Activated CD8-positive, alpha-beta T cell treated with anti-CD3 and anti-CD28 coated beads, Interleukin-2, amount 10 ng/mL, durations not matched to agents 7 days and 5 days (primary cell): ENCODE results near the gene CRADD. TPM values are rescaled to one million over a fixed set of nuclear protein-coding genes. Genes with fewer than 3 reads are reported as not detected.

Experiments
- ATAC-seq: fragments of 150-1000 bp; cut with Tn5 transposase; one replicate; pipeline ENCODE4 v1.10.0; 2021; ENCODE audit warnings: moderate library complexity
- CTCF ChIA-PET: fragments of 350-600 bp; sonication (Branson Sonifier 250); formaldehyde crosslinking; loops from one replicate; lab custom pipeline; 2021; ENCODE audit warnings: antibody characterized with exemption; lab: Charles Lee
- POLR2A ChIA-PET: fragments of 350-600 bp; sonication (Branson Sonifier 250); formaldehyde crosslinking; loops from one replicate; lab custom pipeline; 2021; ENCODE audit warnings: antibody characterized with exemption; lab: Charles Lee
- DNase-seq: peaks from one replicate; pipeline ENCODE4 v3.0.0-alpha.2; 2020
- H3K27ac Mint-ChIP-seq: one replicate; pipeline ENCODE4 v1.8.0; 2021; ENCODE audit warnings: mild to moderate bottlenecking, mixed read lengths
- H3K27me3 Mint-ChIP-seq: one replicate; pipeline ENCODE4 v1.8.0; 2021; ENCODE audit warnings: low read depth, mixed read lengths
- H3K36me3 Mint-ChIP-seq: one replicate; pipeline ENCODE4 v1.8.0; 2021; ENCODE audit warnings: low read depth, mixed read lengths
- H3K4me1 Mint-ChIP-seq: one replicate; pipeline ENCODE4 v1.8.0; 2021; ENCODE audit warnings: low read depth, mixed read lengths
- H3K4me3 Mint-ChIP-seq: one replicate; pipeline ENCODE4 v1.8.0; 2021; ENCODE audit warnings: mild to moderate bottlenecking, mixed read lengths
- H3K9me3 Mint-ChIP-seq: one replicate; pipeline ENCODE4 v1.8.0; 2022; ENCODE audit warnings: mixed read lengths; ENCODE audit not compliant: insufficient read depth
- total RNA-seq, 2 experiments: library from RNA; stranded (reverse); gene quantifications; one replicate each; pipeline ENCODE4 v1.2.3, GENCODE V29; 2021

CRADD gene
- total RNA-seq, 2 experiments from 2014 or later = 10.8 to 14.6 TPM

- Mint-ChIP-seq H3K36me3 (no peaks in the 10 kb centered on the region), H3K27me3 (no peaks in the 10 kb centered on the region), H3K4me1 (no peaks in the 10 kb centered on the region), H3K4me3 (no peak overlapping the region), H3K27ac (no peak overlapping the region), H3K9me3 (no peaks in the 10 kb centered on the region)
- ATAC-seq = no peak
- CTCF ChIA-PET = no interaction called here
- POLR2A ChIA-PET = no interaction called here
- DNase-seq = no peak
Measured at GRCh38 chr12:93886533-93887511, 209.6 kb downstream of the CRADD start.

DNA sequence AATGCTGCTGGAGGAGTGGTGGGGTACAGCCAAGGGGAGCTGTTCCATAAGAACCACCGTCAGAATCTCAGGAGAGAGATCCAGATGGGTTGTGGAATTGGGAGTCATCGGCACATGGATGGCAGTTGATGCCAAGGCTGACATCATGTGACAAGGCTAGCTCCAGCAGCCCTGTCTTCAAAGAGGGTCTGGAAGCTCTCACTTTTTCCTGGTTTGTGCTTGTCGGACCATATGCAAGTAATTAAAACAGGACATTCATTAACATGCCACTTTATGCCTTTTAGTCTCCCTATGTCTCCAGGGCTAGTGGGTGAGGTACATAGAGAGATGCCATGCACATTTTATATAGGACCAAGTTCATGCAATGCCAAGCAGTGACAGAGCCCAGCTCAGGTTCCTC is 211.8 kb downstream of the CRADD start:
- no peak for ATAC-seq
- POLR2A ChIA-PET = interaction anchor here (1.0 kb wide), 1 partner anchor 9 kb away, joined by 3 read pairs; no protein-coding TSS in a partner anchor
- Mint-ChIP-seq H3K27ac (no peak overlapping the region), H3K9me3 (no peaks in the 10 kb centered on the region), H3K4me3 (no peak overlapping the region), H3K27me3 (no peaks in the 10 kb centered on the region), H3K4me1 (no peaks in the 10 kb centered on the region), H3K36me3 (no peaks in the 10 kb centered on the region)
- CTCF ChIA-PET = interaction anchor here (1.0 kb wide), 1 partner anchor 187 kb away, joined by 3 read pairs; no protein-coding TSS in a partner anchor
- no peak for DNase-seq

GRCh38 chr12:93889516-93890212 is 212.5 kb downstream of the CRADD start:
- no peak for ATAC-seq
- H3K4me1 Mint-ChIP-seq = no peaks in the 10 kb centered on the region
- no peaks in the 10 kb centered on the region for H3K9me3 Mint-ChIP-seq
- CTCF ChIA-PET = interaction anchor here (0.7 to 0.8 kb wide), 2 partner anchors 9 to 109 kb away, joined by 3 read pairs; no protein-coding TSS in a partner anchor
- H3K27me3 Mint-ChIP-seq = no peaks in the 10 kb centered on the region
- no peak for DNase-seq
- no peaks in the 10 kb centered on the region for H3K36me3 Mint-ChIP-seq
- H3K4me3 Mint-ChIP-seq = no peak overlapping the region
- POLR2A ChIA-PET = interaction anchor here (1.0 kb wide), 1 partner anchor 8 kb away, joined by 3 read pairs; no protein-coding TSS in a partner anchor
- H3K27ac Mint-ChIP-seq = no peak overlapping the region

DNA sequence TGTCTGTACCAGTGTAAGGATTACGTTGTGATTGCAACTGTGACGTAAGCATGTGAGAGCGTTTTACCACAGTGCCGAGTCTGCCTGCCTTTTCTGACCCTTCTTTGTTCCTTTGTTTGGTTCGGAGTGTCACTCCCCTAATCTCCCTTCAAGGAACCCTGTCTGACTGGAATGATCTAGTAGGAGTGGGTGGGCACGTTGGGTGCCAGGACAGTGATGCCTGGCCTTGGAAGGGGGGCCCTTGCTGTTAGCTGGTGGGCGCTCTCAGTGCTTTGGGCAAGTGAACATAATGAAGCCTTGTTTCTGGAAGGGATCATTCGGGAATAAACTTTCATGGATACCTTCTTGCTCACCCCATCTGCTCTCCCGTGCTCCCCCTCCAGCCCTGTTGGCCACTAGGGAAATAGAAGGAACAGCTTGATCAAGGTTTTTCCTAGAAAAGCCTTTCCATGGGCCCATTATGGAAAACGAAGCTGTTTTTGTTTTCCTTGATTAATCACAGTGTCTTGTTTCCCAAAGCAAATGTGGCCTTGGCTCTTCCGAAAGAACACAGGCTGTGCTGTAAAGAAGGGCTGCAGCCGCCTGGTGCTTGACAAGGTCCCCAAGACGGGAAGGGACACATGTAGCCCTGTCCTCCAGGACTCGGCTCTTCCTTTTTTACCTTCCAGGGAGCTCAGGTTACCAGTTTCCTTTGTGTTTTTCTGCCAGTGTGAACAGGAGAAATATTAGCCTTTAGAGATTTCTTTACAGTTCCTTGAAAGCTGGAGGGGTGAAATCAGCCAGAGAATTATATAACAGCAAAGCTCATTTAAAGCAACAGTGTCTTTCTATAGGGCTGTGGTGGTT is 215.5 kb downstream of the CRADD start:
- no peaks in the 10 kb centered on the region for H3K27me3 Mint-ChIP-seq
- POLR2A ChIA-PET = interaction anchor here (0.6 kb wide), 1 partner anchor 231 kb away, joined by 6 read pairs; no protein-coding TSS in a partner anchor
- no peak overlapping the region for H3K4me3 Mint-ChIP-seq
- DNase-seq = no peak
- CTCF ChIA-PET = no interaction called here
- H3K27ac Mint-ChIP-seq = no peak overlapping the region
- no peaks in the 10 kb centered on the region for H3K9me3 Mint-ChIP-seq
- no peaks in the 10 kb centered on the region for H3K36me3 Mint-ChIP-seq
- H3K4me1 Mint-ChIP-seq = peaks cover 6% of the 10 kb centered on the region
- ATAC-seq = no peak

DNA sequence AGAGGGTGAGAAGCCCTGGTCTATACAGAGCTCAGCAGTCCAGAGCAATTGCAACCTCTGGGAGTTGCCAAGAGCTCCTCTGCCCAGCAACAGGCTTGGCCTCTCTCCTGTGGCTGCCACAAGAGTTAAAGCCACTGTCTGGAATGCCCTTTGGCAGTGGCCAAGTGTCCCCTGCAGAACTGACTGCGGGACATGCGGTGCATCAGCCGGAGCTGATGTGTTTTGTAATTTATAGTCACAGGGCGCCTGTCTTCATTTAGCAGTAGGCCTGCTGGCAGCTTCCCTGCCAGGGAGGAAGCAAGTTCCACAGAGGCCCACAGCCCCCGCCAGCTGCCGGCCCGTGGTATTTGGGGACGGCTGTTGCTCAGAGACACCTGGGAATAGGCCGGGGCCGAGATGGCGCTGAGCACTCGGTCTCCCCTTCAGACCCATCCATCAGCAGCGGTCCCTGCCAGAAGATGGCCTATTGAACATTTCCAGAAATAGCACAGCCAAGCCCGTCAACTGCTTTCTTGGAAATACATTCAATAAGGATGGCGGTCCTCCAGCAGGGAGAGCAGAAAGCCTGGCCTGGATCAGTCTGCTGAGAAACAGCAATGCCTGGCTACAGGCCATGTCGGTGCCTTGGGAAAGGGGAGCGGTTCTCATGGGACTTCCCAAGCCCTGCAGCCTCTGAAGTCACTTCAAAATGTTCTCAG is 217.4 kb downstream of the CRADD start:
- DNase-seq (no peak), ATAC-seq (no peak)
- no peaks in the 10 kb centered on the region for H3K27me3 Mint-ChIP-seq
- ChIA-PET POLR2A (no interaction called here), CTCF (interaction anchor here (1.2 to 1.5 kb wide), 2 partner anchors 10 to 207 kb away, joined by 3 read pairs; no protein-coding TSS in a partner anchor)
- no peak overlapping the region for H3K4me3 Mint-ChIP-seq
- H3K4me1 Mint-ChIP-seq = peaks cover 25% of the 10 kb centered on the region
- H3K9me3 Mint-ChIP-seq = no peaks in the 10 kb centered on the region
- H3K27ac Mint-ChIP-seq = no peak overlapping the region
- H3K36me3 Mint-ChIP-seq = no peaks in the 10 kb centered on the region

DNA sequence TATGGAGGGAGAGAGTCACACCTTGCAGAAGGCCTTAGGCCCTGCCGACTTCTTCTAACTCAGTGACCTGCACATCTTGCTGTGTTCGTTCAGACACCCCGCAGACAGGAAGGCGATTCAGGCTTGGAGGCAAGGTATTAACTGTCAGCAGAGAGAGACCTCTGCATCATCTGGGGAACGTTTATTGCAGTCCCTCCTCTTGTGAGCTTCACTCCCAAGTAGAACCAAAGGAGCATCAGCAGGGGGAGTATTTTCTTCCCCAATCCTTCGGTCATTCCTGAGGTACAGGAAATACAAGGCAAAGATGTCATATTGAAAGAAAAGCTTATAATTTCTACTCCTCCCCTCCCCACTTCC is 217.9 kb downstream of the CRADD start:
- H3K9me3 Mint-ChIP-seq = no peaks in the 10 kb centered on the region
- H3K27me3 Mint-ChIP-seq = no peaks in the 10 kb centered on the region
- CTCF ChIA-PET = interaction anchor here (1.2 to 1.5 kb wide), 2 partner anchors 10 to 207 kb away, joined by 3 read pairs; no protein-coding TSS in a partner anchor
- no peak overlapping the region for H3K4me3 Mint-ChIP-seq
- DNase-seq (no peak), ATAC-seq (no peak)
- POLR2A ChIA-PET = no interaction called here
- peaks cover 29% of the 10 kb centered on the region for H3K4me1 Mint-ChIP-seq
- H3K27ac Mint-ChIP-seq = no peak overlapping the region
- no peaks in the 10 kb centered on the region for H3K36me3 Mint-ChIP-seq

GRCh38 chr12:93896427-93896826 is 219.3 kb downstream of the CRADD start:
- ChIA-PET CTCF (no interaction called here), POLR2A (interaction anchor here (0.5 to 0.6 kb wide), 2 partner anchors 9 to 104 kb away, joined by 3 to 6 read pairs; no protein-coding TSS in a partner anchor)
- H3K36me3 Mint-ChIP-seq = no peaks in the 10 kb centered on the region
- ATAC-seq (no peak), DNase-seq (no peak)
- H3K27ac Mint-ChIP-seq = no peak overlapping the region
- H3K4me1 Mint-ChIP-seq = peaks cover 29% of the 10 kb centered on the region
- no peak overlapping the region for H3K4me3 Mint-ChIP-seq
- H3K27me3 Mint-ChIP-seq = no peaks in the 10 kb centered on the region
- no peaks in the 10 kb centered on the region for H3K9me3 Mint-ChIP-seq

- H3K27ac Mint-ChIP-seq = no peak overlapping the region
- no peak for DNase-seq
- H3K4me1 Mint-ChIP-seq = peaks cover 29% of the 10 kb centered on the region
- H3K27me3 Mint-ChIP-seq = no peaks in the 10 kb centered on the region
- CTCF ChIA-PET = no interaction called here
- ATAC-seq = no peak
- no peaks in the 10 kb centered on the region for H3K36me3 Mint-ChIP-seq
- H3K9me3 Mint-ChIP-seq = no peaks in the 10 kb centered on the region
- POLR2A ChIA-PET = interaction anchor here (0.5 kb wide), 1 partner anchor 8 kb away, joined by 3 read pairs; no protein-coding TSS in a partner anchor
- no peak overlapping the region for H3K4me3 Mint-ChIP-seq
Measured at GRCh38 chr12:93896952-93897351, 219.8 kb downstream of the CRADD start.

DNA sequence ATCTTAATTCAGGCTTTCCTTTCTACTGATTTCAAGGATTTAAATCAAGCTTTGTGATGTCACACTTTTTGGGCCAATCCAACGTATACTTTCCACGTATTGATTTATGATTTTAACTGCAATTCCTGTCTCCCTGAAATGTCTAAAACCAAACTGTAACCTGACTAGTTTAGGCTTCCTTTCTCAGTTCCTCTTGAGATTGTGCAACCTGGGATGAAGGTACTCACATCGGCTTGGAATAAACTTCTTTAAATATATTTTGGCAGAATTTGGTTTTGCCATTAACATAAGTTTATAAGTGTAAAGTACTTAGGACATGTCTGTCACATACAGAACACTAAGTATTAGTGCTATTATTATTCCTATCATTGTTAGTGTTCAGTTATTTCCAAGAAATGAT is 224.6 kb downstream of the CRADD start:
- ATAC-seq (no peak), DNase-seq (no peak)
- Mint-ChIP-seq H3K36me3 (no peaks in the 10 kb centered on the region), H3K4me3 (no peak overlapping the region), H3K27me3 (no peaks in the 10 kb centered on the region), H3K9me3 (no peaks in the 10 kb centered on the region), H3K4me1 (peaks cover 44% of the 10 kb centered on the region), H3K27ac (no peak overlapping the region)
- ChIA-PET POLR2A (no interaction called here), CTCF (no interaction called here)

GRCh38 chr12:93902192-93902591 is 225.0 kb downstream of the CRADD start:
- POLR2A ChIA-PET = no interaction called here
- peaks cover 42% of the 10 kb centered on the region for H3K4me1 Mint-ChIP-seq

More at GRCh38 chr12:93902192-93902591, 225.0 kb downstream of the CRADD start:
- Mint-ChIP-seq H3K4me3 (no peak overlapping the region), H3K27me3 (no peaks in the 10 kb centered on the region), H3K9me3 (no peaks in the 10 kb centered on the region), H3K27ac (no peak overlapping the region), H3K36me3 (no peaks in the 10 kb centered on the region)
- DNase-seq (no peak), ATAC-seq (no peak)
- CTCF ChIA-PET = no interaction called here
